SK-N-MC (cell line): ENCODE results near the gene KCNAB1.

Source experiments
- EZH2 ChIP-seq: fragments of 200-600 bp; sonication (generic); IDR thresholded peaks from one replicate; pipeline ENCODE4 v1.6.1; 2017; ENCODE audit warnings: antibody characterized with exemption
- POLR2AphosphoS5 ChIP-seq: IDR thresholded peaks from 2 replicates; pipeline ENCODE4 v1.6.1; 2012; ENCODE audit warnings: mild to moderate bottlenecking, low read depth, low read length, borderline replicate concordance

DNA sequence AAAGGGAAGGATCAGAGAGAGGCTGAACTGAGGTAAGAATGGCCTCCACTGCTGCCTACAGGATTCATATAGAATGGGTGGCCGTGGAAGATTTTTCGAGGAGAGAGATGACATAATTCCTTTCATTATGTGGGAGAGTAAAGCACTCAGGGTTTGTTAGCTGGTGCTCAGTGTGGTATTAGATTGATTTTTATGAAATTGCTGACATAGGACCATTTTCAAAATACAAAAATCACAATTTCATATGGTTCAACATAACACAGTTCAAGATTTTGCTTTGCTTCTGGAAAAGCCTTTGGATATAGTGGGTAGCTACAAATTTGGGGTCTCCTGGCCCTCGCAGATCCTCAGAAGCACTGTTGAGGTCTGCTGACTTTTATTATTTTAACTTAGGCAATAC, 95.4 kb downstream of the KCNAB1 start:
- TF ChIP-seq EZH2 (no peak), POLR2AphosphoS5 (no peak)
